GM12878 (cell line): Measurements from ENCODE around the gene TMEM256. TPM values are rescaled to one million over a fixed set of nuclear protein-coding genes. Genes with fewer than 3 reads are reported as not detected.

Source experiments
- E2F8 ChIP-seq: fragments of 450-650 bp; IDR thresholded peaks from 2 replicates; pipeline ENCODE4 v1.6.1; 2018; ENCODE audit warnings: mild to moderate bottlenecking, low read depth, moderate library complexity; ENCODE audit not compliant: partially characterized antibody
- FOXM1 ChIP-seq: IDR thresholded peaks from 2 replicates; pipeline ENCODE4 v1.6.1; 2012; ENCODE audit warnings: low read depth, mild to moderate bottlenecking, inconsistent platforms, low read length, moderate library complexity
- HDAC6 ChIP-seq: fragments of 200-600 bp; sonication (generic); IDR thresholded peaks from one replicate; pipeline ENCODE4 v1.8.0; 2017; ENCODE audit warnings: antibody characterized with exemption; ENCODE audit not compliant: unreplicated experiment
- IKZF1 ChIP-seq: fragments of 450-650 bp; conservative IDR thresholded peaks from 2 replicates; pipeline ENCODE4 v1.6.1; 2017; ENCODE audit warnings: antibody characterized with exemption, mild to moderate bottlenecking
- IRF3 ChIP-seq: fragments of 450-650 bp; IDR thresholded peaks from 2 replicates; pipeline ENCODE4 v1.6.1; 2014; ENCODE audit warnings: mild to moderate bottlenecking
- SIN3A ChIP-seq: IDR thresholded peaks from 2 replicates; pipeline ENCODE4 v1.6.1; 2012; ENCODE audit warnings: low read depth, low read length, improper control_type of control experiment
- SMAD1 ChIP-seq: fragments of 450-650 bp; IDR thresholded peaks from 2 replicates; pipeline ENCODE4 v1.6.1; 2018; ENCODE audit warnings: mild to moderate bottlenecking, low read depth; ENCODE audit not compliant: partially characterized antibody
- SMAD5 ChIP-seq: IDR thresholded peaks from 2 replicates; pipeline ENCODE4 v1.6.1; 2016; ENCODE audit warnings: antibody characterized with exemption, low read depth
- USF1 ChIP-seq: IDR thresholded peaks from 2 replicates; pipeline ENCODE4 v1.6.1; 2011; ENCODE audit warnings: borderline replicate concordance, low read depth, mild to moderate bottlenecking, moderate library complexity, mixed read lengths, low read length; ENCODE audit not compliant: insufficient read depth; ENCODE audit errors: extremely low read length
- polyA plus RNA-seq, 11 experiments: library from polyadenylated mRNA; depleted of rRNA in 4 of 11; unstranded in 6 of 11; stranded (reverse) in 5 of 11; fragments of >200 nt; fragmentation: Nextera tagmentation in 4 of 11; fragmentation: Illumina TruSeq in 1 of 11; extraction: Ambion mirVana in 4 of 11; extraction: Trizol in 1 of 11; gene quantifications; 1 replicate in 1 of 11; 2 replicates in 10 of 11; pipeline versions ENCODE4 v1.2.1 to v1.2.3, GENCODE V29; 2011 to 2016; ENCODE audit warnings: inconsistent platforms in 2 of 11, missing spikeins in 2 of 11, low read depth in 1 of 11
- total RNA-seq, 4 experiments: library from RNA; depleted of rRNA in 3 of 4; stranded (reverse); fragments of >200 nt in 3 of 4; fragmentation: Illumina TruSeq in 1 of 4; extraction: Trizol in 1 of 4; gene quantifications; 2 replicates each; pipeline versions ENCODE4 v1.2.1 to v1.2.3, GENCODE V29; 2013 to 2021

Gene TMEM256
- total and polyA plus RNA-seq, 10 of the 15 experiments (the other 5 are each of a cell fraction or from before 2014, with no cell fraction given) = 57.3 to 342 (median 95.7) TPM

- no peak for TF ChIP-seq E2F8
- TF ChIP-seq SIN3A = no peak
- no peak for TF ChIP-seq IKZF1
- no peak for TF ChIP-seq USF1
- TF ChIP-seq IRF3 = no peak
- no peak for TF ChIP-seq SMAD1
- no peak for TF ChIP-seq SMAD5
- no peak for TF ChIP-seq HDAC6
- TF ChIP-seq FOXM1 = no peak
Measured at GRCh38 chr17:7442142-7442541, 38.2 kb upstream of the TMEM256 start (continued).
